SU-DHL-6 (cell line): ENCODE results near the gene ITPR1.

Experiments
- CTCF ChIP-seq: fragments of 200-600 bp; sonication (generic); IDR thresholded peaks from one replicate; pipeline ENCODE4 v1.5.1; 2017; ENCODE audit warnings: antibody characterized with exemption, mild to moderate bottlenecking, low read length, moderate library complexity; ENCODE audit not compliant: insufficient read depth, poor library complexity, severe bottlenecking
- EZH2phosphoT487 ChIP-seq: fragments of 200-600 bp; sonication (generic), shearing (Covaris generic); conservative IDR thresholded peaks from 2 replicates; pipeline ENCODE4 v1.6.1; 2018; ENCODE audit warnings: mild to moderate bottlenecking, antibody characterized with exemption, low read length, moderate library complexity, mixed read lengths

- no peak for TF ChIP-seq CTCF
- no peak for TF ChIP-seq EZH2phosphoT487
Measured at GRCh38 chr3:4710191-4710590, 217.0 kb downstream of the ITPR1 start.
